IgD-negative memory B cell (primary cell): Measurements from ENCODE around the gene RPGRIP1L. TPM values are rescaled to one million over a fixed set of nuclear protein-coding genes. Genes with fewer than 3 reads are reported as not detected.

Experiments
- H3K27ac Mint-ChIP-seq, 3 donors: one replicate each; pipeline ENCODE4 v1.8.0; 2020 to 2022; ENCODE audit warnings: mild to moderate bottlenecking in 3 of 3, mixed read lengths in 3 of 3, moderate library complexity in 1 of 3
- H3K27me3 Mint-ChIP-seq: one replicate; pipeline ENCODE4 v1.8.0; 2021; ENCODE audit warnings: mixed read lengths
- H3K36me3 Mint-ChIP-seq: one replicate; pipeline ENCODE4 v1.8.0; 2020; ENCODE audit warnings: mild to moderate bottlenecking, mixed read lengths
- H3K4me1 Mint-ChIP-seq, 3 donors: one replicate each; pipeline ENCODE4 v1.8.0; 2020 to 2022; ENCODE audit warnings: mixed read lengths in 3 of 3, mild to moderate bottlenecking in 1 of 3
- H3K4me3 Mint-ChIP-seq, 4 donors: one replicate each; pipeline ENCODE4 v1.8.0; 2020 to 2022; ENCODE audit warnings: mild to moderate bottlenecking in 4 of 4, mixed read lengths in 4 of 4, moderate library complexity in 3 of 4
- H3K9me3 Mint-ChIP-seq, 3 donors: one replicate each; pipeline ENCODE4 v1.8.0; 2020 to 2021; ENCODE audit warnings: mixed read lengths in 3 of 3, mild to moderate bottlenecking in 1 of 3
- polyA plus RNA-seq: library from polyadenylated mRNA; unstranded; fragments of 300-500 nt; fragmentation: Illumina TruSeq; gene quantifications from one replicate; pipeline ENCODE4 v1.2.3, GENCODE V29; 2021

RPGRIP1L gene
- polyA plus RNA-seq, result 3.5 TPM

DNA sequence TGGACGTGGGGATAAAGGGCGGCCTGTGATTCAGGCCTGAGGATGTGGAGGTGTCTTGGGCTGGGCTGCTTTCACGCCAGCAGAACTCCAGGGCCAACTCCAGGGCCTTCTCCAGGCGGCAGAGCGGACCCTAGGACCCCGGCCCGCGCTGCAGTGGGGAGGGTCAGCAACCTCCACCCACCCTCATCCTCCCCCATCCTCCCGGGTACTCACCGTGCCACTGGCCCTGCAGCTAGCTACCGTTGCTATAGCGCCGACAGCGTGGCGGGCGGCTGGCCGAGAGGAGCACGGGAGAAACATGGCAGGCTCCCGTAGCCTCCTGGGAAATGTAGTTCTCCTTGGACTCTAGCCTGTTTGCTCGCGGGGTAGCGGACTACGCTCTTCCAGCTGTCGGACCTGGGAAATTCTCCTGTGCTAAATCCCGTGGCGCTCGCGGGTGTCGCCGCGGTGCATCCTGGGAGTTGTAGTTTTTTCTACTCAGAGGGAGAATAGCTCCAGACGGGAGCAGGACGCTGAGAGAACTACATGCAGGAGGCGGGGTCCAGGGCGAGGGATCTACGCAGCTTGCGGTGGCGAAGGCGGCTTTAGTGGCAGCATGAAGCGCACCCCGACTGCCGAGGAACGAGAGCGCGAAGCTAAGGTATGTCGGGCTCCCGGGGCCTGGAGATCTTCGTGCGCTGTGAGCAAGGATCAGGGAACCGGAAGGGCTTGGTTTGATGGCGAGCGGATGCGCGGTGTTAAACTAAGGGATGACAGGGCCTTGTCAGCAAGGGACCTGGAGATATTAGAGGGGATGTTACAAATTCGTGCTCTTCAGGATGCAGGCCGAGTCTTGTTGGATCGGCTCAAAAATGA lies at the start of gene RPGRIP1L, which contains the start of gene FTO:
Gene RPGRIP1L, minus strand, starts transcription at position 270 of the 855 bp plus-strand sequence. CDS start 3,136 bp downstream, outside the sequence.
Gene FTO, plus strand, starts transcription at position 567 of the 855 bp plus-strand sequence.
- Mint-ChIP-seq H3K4me3 (peak within 1 kb of the TSS; percentile 92 to 99 (median 98)), H3K9me3 (no peaks in the 10 kb centered on the region), H3K36me3 (peaks cover 2% of the 10 kb centered on the region), H3K27ac (peak within 1 kb of the TSS; percentile 77 to 94 (median 90)), H3K4me1 (peaks cover 19 to 38% (median 21%) of the 10 kb centered on the region in 3 donors), H3K27me3 (no peaks in the 10 kb centered on the region)

DNA sequence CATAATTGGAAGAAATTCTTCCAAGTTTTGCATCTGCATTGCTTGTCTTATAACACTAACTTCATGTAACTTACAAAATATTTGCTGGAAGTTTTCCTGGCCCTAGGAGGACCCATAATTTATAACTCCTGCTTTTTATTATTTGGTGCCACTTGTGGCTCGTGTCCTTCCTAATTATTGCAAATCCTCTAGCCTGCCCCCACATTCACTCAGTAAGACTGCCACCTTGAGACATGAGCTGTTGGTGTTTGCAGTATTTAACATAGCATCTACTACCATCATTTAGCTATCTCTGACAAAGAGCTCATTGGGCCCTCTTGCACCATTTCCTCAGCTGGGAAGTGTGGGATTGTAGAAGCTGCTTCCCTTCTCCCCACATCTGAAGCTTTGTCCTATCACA lies 49.8 kb upstream of the RPGRIP1L start:
- H3K27me3 Mint-ChIP-seq, result no peaks in the 10 kb centered on the region
- no peak overlapping the region for H3K27ac Mint-ChIP-seq
- no peaks in the 10 kb centered on the region for H3K9me3 Mint-ChIP-seq
- H3K4me3 Mint-ChIP-seq, result no peak overlapping the region
- peaks cover 0 to 10% (median 7%) of the 10 kb centered on the region in 3 donors for H3K4me1 Mint-ChIP-seq
- peaks cover 3% of the 10 kb centered on the region for H3K36me3 Mint-ChIP-seq

DNA sequence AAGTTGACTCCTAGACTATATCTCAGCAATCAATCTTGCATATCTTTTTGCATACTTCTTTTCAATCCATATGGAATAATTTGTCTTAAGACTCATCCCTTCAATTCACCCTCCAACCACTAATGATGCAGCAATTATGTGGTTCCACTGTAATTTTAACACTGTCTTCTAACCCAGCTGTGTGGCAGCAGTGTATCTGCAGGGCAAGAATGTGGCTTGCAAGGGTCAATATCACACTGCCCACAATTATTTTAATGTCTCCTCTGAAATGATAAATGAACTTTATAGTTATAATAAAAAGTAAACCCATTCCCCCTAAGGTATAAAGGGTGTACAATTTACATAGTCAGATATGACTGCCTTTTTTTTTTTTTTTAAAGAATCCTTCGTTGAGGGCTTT lies 48.9 kb upstream of the RPGRIP1L start:
- Mint-ChIP-seq H3K9me3 (no peaks in the 10 kb centered on the region), H3K27ac (no peak overlapping the region), H3K36me3 (peaks cover 3% of the 10 kb centered on the region), H3K4me3 (no peak overlapping the region), H3K27me3 (no peaks in the 10 kb centered on the region), H3K4me1 (peaks cover under 1 to 7% (median 5%) of the 10 kb centered on the region in 3 donors)

DNA sequence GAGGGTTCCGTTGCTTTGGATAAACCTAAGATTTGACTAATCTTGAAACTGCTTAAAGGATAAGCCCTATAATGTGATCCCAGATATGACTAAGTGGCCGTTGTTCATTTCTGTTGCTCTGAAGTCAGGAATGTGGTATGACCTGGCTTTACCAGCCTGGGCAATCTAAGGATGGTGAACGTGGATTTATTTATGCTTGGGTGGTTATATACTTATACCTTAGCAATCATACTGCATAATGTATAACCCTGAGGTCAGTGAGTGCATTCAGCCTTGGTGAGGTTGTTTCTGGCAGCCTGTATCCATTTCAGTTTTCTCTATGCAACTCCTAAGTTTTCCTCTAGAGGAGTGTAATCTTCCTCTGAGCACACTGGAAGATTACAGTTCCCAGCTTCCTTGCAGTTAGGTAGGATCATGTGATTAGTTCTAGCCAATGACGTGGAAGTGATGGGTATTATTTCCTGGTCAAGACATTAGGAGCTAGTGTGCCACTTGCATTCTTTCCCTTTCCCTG lies 42.2 kb upstream of the RPGRIP1L start:
- H3K4me1 Mint-ChIP-seq, result peaks cover 9 to 38% (median 26%) of the 10 kb centered on the region in 3 donors
- H3K27ac Mint-ChIP-seq, result peak overlapping the region in 1 of 3 donors; percentile 51
- no peak overlapping the region for H3K4me3 Mint-ChIP-seq
- H3K27me3 Mint-ChIP-seq, result no peaks in the 10 kb centered on the region
- H3K36me3 Mint-ChIP-seq, result peaks cover 6% of the 10 kb centered on the region
- no peaks in the 10 kb centered on the region for H3K9me3 Mint-ChIP-seq

DNA sequence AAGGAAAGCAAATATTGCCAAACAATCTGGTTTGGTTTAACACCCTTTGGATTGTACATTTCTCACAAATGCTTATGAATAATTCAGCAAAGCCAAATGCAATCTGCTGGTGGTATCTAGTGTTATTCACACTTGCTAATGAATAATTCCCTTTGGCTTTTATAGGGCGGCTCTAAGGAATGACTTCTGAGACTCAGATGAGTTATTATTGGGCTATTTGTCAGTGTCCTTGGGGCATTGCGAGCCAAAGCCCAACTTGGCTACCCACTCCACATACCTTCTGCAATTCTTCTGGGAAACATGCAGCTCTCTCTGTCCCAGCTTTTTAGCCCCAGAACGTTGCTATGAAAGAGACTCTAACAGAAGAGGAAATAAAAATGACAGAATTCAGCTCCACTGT lies 41.4 kb upstream of the RPGRIP1L start:
- Mint-ChIP-seq H3K27me3 (no peaks in the 10 kb centered on the region), H3K36me3 (peaks cover 6% of the 10 kb centered on the region), H3K4me3 (no peak overlapping the region), H3K4me1 (peaks cover 9 to 38% (median 26%) of the 10 kb centered on the region in 3 donors), H3K9me3 (no peaks in the 10 kb centered on the region), H3K27ac (peak overlapping the region in 1 of 3 donors; percentile 51)

DNA sequence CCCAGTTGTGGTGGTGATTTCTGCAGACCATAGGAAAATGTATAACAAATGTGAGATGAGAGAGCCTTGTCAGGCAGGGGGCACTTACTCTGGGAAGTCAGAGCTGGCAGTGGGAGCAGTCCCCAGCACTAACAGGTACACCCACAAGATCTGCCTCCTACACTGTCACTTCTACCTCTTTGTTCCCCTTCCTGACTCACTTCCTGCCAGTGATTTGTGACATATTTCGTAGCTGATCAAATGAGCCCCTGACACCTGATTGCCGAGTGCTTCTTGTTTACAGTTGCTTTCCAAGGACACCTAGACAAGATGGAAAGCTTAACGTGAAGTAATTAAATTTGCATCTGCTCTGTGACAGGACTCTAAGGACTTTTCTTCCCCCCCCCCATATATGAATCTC lies 40.8 kb upstream of the RPGRIP1L start:
- H3K9me3 Mint-ChIP-seq, result no peaks in the 10 kb centered on the region
- H3K27ac Mint-ChIP-seq, result peak overlapping the region in 1 of 3 donors; percentile 54
- H3K4me3 Mint-ChIP-seq, result peak overlapping the region in 1 of 4 donors; percentile 13

DNA sequence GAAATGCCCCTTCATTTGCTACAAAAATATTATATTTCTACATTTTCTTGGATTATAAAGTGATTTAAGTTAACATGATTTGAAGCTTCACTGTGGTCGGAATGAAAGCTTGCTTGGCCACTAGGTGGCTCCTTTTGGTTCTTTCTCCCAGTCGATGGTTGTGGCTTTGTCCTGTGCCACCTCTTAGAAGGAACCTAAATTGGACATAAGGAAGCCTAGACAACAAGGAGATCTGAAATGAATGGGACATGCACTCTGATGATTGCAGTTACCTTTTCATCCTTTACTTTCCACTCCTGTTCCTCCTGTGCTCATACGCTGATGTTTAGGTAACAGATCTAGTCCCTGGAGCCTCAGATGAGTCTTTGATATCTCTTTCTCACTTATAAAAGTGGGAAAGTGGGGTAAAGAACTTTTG lies 39.5 kb upstream of the RPGRIP1L start:
- no peak overlapping the region for H3K4me3 Mint-ChIP-seq
- no peaks in the 10 kb centered on the region for H3K27me3 Mint-ChIP-seq
- no peak overlapping the region for H3K27ac Mint-ChIP-seq
- peaks cover 4% of the 10 kb centered on the region for H3K36me3 Mint-ChIP-seq
- H3K9me3 Mint-ChIP-seq, result no peaks in the 10 kb centered on the region
- H3K4me1 Mint-ChIP-seq, result peaks cover 9 to 41% (median 26%) of the 10 kb centered on the region in 3 donors

More for the DNA sequence above, 40.8 kb upstream of the RPGRIP1L start:
- H3K36me3 Mint-ChIP-seq, result peaks cover 6% of the 10 kb centered on the region
- H3K27me3 Mint-ChIP-seq, result no peaks in the 10 kb centered on the region
- H3K4me1 Mint-ChIP-seq, result peaks cover 9 to 41% (median 26%) of the 10 kb centered on the region in 3 donors

DNA sequence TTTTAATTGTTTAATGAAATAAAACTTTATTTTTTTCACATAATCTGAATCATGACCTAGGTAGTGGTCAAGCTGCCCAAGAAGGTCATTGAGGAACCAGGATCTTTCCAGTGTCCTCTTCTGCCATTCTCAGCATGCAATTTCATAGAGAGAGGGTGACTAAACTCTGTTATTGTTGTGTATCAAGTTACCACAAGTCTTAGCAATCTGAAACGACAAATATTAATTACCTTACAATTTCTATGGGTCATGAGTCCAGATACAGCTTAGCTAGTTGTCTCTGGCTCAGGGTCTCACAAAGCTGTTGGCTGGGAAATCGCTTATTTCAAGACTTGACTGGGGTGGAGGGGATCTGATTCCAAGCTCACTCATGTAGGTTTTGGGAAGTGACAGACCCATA lies 37.9 kb upstream of the RPGRIP1L start:
- peaks cover 8 to 36% (median 20%) of the 10 kb centered on the region in 3 donors for H3K4me1 Mint-ChIP-seq
- H3K27ac Mint-ChIP-seq, result no peak overlapping the region
- no peaks in the 10 kb centered on the region for H3K9me3 Mint-ChIP-seq

DNA sequence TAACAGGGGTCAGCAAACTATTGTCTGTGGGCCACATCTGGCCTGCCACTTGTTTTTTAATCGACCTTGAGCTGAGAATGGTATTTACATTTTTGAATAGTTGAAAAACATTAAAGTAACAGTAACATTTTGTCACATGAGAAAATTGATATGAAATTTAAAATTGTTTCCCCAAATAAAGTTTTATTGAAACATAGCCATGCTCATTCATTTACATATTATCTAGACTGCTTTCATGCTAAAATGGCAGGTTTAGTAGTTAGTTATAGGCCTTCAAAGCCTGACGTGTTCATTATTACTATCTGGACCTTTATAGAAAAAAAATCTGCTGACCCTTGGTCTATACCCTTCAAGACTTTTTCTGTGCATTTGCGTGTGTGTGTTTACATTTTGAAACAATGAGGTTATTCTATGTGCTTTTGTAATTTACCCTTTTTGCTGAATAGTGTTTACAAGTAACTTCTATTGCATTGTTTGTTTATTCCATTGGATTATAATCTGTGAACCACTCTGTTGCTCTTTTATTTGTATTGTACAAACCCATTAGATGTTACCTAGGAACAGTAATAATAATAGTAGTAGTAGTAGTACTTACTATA lies 37.4 kb upstream of the RPGRIP1L start:
- Mint-ChIP-seq H3K27ac (no peak overlapping the region), H3K27me3 (no peaks in the 10 kb centered on the region), H3K36me3 (peaks cover 5% of the 10 kb centered on the region), H3K4me3 (no peak overlapping the region), H3K4me1 (peaks cover 12 to 35% (median 22%) of the 10 kb centered on the region in 3 donors), H3K9me3 (no peaks in the 10 kb centered on the region)

More for the DNA sequence above, 37.9 kb upstream of the RPGRIP1L start:
- Mint-ChIP-seq H3K4me3 (no peak overlapping the region), H3K36me3 (peaks cover 5% of the 10 kb centered on the region), H3K27me3 (no peaks in the 10 kb centered on the region)

DNA sequence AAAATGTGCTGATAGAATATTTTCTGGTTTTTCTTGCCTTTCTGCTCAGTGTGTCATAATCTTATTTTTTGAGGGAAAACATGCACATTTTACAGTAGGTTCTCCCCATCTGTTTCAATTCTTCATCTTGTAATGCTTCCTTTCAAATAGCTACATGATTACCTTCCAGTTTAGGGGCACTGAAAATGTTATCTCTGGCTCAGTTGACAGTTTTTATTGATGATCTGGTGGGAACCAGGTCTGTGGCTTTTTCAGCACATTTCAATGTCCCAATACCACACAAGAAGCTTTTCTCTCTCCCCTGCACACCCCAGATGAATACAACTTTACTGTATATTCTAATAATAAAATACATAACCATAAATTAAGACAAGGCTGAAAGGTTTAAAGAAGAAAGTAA lies 36.8 kb upstream of the RPGRIP1L start:
- Mint-ChIP-seq H3K27me3 (no peaks in the 10 kb centered on the region), H3K4me1 (peaks cover 14 to 34% (median 19%) of the 10 kb centered on the region in 3 donors), H3K36me3 (peaks cover 5% of the 10 kb centered on the region), H3K9me3 (no peaks in the 10 kb centered on the region), H3K4me3 (no peak overlapping the region), H3K27ac (no peak overlapping the region)

DNA sequence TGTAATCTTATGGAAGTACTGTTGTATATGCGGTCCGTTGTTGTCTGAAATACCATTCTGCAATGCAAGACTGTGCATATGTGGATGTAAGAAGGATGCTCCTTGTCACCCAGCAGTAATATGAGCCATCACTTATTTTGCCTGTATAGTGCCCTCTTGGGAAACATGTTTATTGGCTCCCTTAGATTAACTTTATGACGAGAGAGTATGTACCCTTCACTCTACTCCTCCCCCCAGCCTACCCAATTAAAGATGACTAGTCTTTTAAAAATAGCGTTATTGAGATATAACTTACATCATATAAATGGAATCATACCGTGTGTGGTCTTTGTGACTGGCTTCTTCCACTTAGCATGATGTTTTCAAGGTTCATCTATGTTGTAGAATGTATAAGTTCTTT lies 33.9 kb upstream of the RPGRIP1L start:
- no peak overlapping the region for H3K27ac Mint-ChIP-seq
- peaks cover 7% of the 10 kb centered on the region for H3K36me3 Mint-ChIP-seq
- no peaks in the 10 kb centered on the region for H3K27me3 Mint-ChIP-seq
- no peaks in the 10 kb centered on the region for H3K9me3 Mint-ChIP-seq
- no peak overlapping the region for H3K4me3 Mint-ChIP-seq
- H3K4me1 Mint-ChIP-seq, result peaks cover 10 to 29% (median 12%) of the 10 kb centered on the region in 3 donors

DNA sequence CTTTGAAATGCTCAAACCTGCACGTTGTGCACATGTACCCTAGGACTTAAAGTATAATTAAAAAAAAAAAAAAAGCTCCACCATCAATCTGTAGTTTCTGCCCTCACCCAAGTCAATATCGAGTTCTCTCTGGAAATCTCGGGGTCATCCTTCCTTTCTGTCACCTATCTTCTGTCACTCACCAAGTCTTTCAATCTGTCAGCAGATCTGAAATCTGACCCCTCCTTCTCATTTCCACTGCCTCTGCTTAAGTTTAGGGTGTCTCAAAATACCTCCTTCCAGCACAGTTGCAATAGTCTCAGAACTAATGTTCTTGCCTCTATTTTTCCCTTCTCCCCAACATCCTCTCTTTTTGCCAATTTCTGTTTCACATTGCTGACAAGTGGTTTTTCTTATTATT lies 32.6 kb upstream of the RPGRIP1L start:
- Mint-ChIP-seq H3K27ac (peak overlapping the region in 2 of 3 donors; percentile 8 to 48), H3K27me3 (no peaks in the 10 kb centered on the region), H3K4me1 (peaks cover 12 to 26% (median 14%) of the 10 kb centered on the region in 3 donors), H3K9me3 (no peaks in the 10 kb centered on the region), H3K36me3 (peaks cover 8% of the 10 kb centered on the region), H3K4me3 (no peak overlapping the region)

DNA sequence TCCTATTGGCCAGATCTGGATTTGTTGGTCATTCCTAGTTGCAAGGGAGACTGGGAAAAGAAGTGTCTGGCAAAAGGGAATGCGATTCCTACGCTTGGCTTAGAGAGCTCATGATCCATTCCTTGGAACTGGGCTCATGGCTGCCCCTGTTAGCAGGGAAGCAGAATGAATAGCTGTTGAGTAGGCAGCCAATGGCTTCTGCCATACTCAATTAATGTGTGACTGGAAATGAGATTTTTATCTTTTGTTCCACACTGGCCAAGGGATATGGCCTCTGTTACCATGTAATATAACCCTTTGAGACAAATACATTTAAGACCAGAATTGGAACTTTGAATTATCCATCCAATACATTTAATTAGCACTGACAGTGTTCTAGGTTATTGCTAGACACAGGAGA lies 31.2 kb upstream of the RPGRIP1L start:
- Mint-ChIP-seq H3K4me3 (peak overlapping the region in 1 of 4 donors; percentile 12), H3K27ac (peak overlapping the region in 1 of 3 donors; percentile 11), H3K36me3 (peaks cover 8% of the 10 kb centered on the region), H3K9me3 (no peaks in the 10 kb centered on the region), H3K4me1 (peaks cover 14 to 24% (median 15%) of the 10 kb centered on the region in 3 donors), H3K27me3 (no peaks in the 10 kb centered on the region)

DNA sequence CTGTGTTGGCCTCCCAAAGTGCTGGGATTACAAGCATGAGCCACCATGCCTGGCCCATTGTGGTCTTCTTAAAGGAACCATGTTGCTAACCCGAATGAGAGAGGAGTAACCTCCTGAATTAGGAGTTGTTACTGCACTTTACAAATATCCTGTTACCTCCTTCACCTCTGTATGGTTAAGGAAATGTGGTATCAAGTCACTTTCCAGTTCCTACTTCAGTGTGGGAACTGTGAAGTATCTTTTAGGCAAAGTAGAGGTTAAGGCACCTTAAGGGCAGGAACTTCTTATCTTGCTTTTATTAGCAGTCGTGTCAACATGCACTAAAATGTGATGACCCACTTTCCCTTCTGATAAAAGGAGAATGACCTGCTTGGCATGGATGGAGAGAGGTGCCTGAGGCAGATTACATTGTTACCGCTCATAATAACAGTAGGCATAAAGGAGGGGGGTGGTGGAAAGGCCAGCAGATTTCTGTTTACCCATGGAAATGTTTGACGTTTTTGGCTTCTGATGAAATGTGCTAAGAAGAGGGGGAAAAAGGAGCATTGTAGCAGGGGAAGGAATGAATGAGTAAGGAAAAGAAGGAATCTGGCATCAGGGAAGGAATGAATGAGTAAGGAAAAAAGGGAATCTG lies 28.8 kb upstream of the RPGRIP1L start:
- H3K9me3 Mint-ChIP-seq, result peaks cover 0 to 3% (median 0%) of the 10 kb centered on the region in 3 donors
- no peaks in the 10 kb centered on the region for H3K27me3 Mint-ChIP-seq
- H3K4me1 Mint-ChIP-seq, result peaks cover 19 to 27% (median 22%) of the 10 kb centered on the region in 3 donors
- H3K27ac Mint-ChIP-seq, result no peak overlapping the region
- H3K36me3 Mint-ChIP-seq, result peaks cover 4% of the 10 kb centered on the region
- H3K4me3 Mint-ChIP-seq, result peak overlapping the region in 1 of 4 donors; percentile 36
